Fibroblast of lung (primary cell): ENCODE results near the gene ITGA7. TPM values are rescaled to one million over a fixed set of nuclear protein-coding genes. Genes with fewer than 3 reads are reported as not detected.

Experiments
- DNase-seq, 2 donors: peaks; one replicate each; pipeline versions ENCODE4 v3.0.0 to v3.0.0-alpha.2; 2010; ENCODE audit warnings: low read depth in 2 of 2
- H2AFZ ChIP-seq: 2 replicates; pipeline ENCODE4 v1.5.1; 2012; ENCODE audit warnings: low read length, control low read depth, inconsistent platforms
- H3K27ac ChIP-seq: 2 replicates; pipeline ENCODE4 v1.5.1; 2011; ENCODE audit warnings: low read length, control low read depth; ENCODE audit not compliant: insufficient read depth
- H3K27me3 ChIP-seq: 2 replicates; pipeline ENCODE4 v1.5.1; 2011; ENCODE audit warnings: mild to moderate bottlenecking, low read length; ENCODE audit not compliant: control insufficient read depth, insufficient read depth
- H3K36me3 ChIP-seq: 2 replicates; pipeline ENCODE4 v1.5.1; 2011; ENCODE audit warnings: low read length; ENCODE audit not compliant: control insufficient read depth, insufficient read depth
- H3K4me1 ChIP-seq: 2 replicates; pipeline ENCODE4 v1.5.1; 2011; ENCODE audit warnings: low read length; ENCODE audit not compliant: control insufficient read depth, insufficient read depth; ENCODE audit errors: extremely low read depth
- H3K4me2 ChIP-seq: 2 replicates; pipeline ENCODE4 v1.5.1; 2011; ENCODE audit warnings: low read length, control low read depth; ENCODE audit not compliant: insufficient read depth; ENCODE audit errors: extremely low read depth
- H3K4me3 ChIP-seq, 4 experiments: fragments of 200-600 bp in 1 of 4; sonication (generic) in 1 of 4; replicated peaks in 1 of 4; 2 replicates each; pipeline ENCODE4 v1.5.1; 2011 to 2016; ENCODE audit warnings: low read length in 4 of 4, low read depth in 3 of 4, mild to moderate bottlenecking in 3 of 4, control low read depth in 2 of 4, inconsistent platforms in 1 of 4, mixed read lengths in 1 of 4; ENCODE audit not compliant: insufficient read depth in 1 of 4; ENCODE audit errors: control extremely low read depth in 1 of 4
- H3K79me2 ChIP-seq: 2 replicates; pipeline ENCODE4 v1.5.1; 2012; ENCODE audit warnings: mild to moderate bottlenecking, low read length, inconsistent platforms; ENCODE audit not compliant: control insufficient read depth, insufficient read depth
- H3K9ac ChIP-seq: 2 replicates; pipeline ENCODE4 v1.5.1; 2011; ENCODE audit warnings: mild to moderate bottlenecking, low read length, control low read depth; ENCODE audit not compliant: insufficient read depth
- H3K9me3 ChIP-seq: 2 replicates; pipeline ENCODE4 v1.5.1; 2012; ENCODE audit warnings: low read depth, low read length; ENCODE audit not compliant: control insufficient read depth, insufficient read depth
- H4K20me1 ChIP-seq: 2 replicates; pipeline ENCODE4 v1.5.1; 2011; ENCODE audit warnings: low read length; ENCODE audit not compliant: control insufficient read depth, insufficient read depth; ENCODE audit errors: extremely low read depth
- EZH2 ChIP-seq: IDR thresholded peaks from 2 replicates; pipeline ENCODE4 v1.5.1; 2012; ENCODE audit warnings: low read length, control low read depth, mild to moderate bottlenecking; ENCODE audit errors: missing control alignments
- polyA plus RNA-seq, 2 donors: library from polyadenylated mRNA; depleted of rRNA in 1 of 2; stranded (reverse) in 1 of 2; unstranded in 1 of 2; fragments of >200 nt; gene quantifications; 2 replicates each; pipeline ENCODE4 v1.2.1, GENCODE V29; 2011 to 2012; ENCODE audit warnings: missing spikeins in 1 of 2
- total RNA-seq: library from RNA; depleted of rRNA; stranded (reverse); fragments of >200 nt; gene quantifications from 2 replicates; pipeline ENCODE4 v1.2.1, GENCODE V29; 2014
- TF ChIP-seq, protein P1 (sequence below), 2 donors: IDR thresholded peaks in 1 of 2; conservative IDR thresholded peaks in 1 of 2; 1 replicate in 1 of 2; 2 replicates in 1 of 2; pipeline ENCODE4 v1.5.1; 2011 to 2012; ENCODE audit warnings: low read length in 2 of 2, control low read depth in 1 of 2, inconsistent platforms in 1 of 2, low read depth in 1 of 2, mild to moderate bottlenecking in 1 of 2

The ITGA7 gene
- total and polyA plus RNA-seq, 2 donors (not counting 1 experiment from before 2014, with no cell fraction given), result 42.7 to 130 TPM

- H2AFZ ChIP-seq, result no peak overlapping the region
- no peak overlapping the region for H3K4me2 ChIP-seq
- H3K79me2 ChIP-seq, result no peaks in the 10 kb centered on the region
- no peaks in the 10 kb centered on the region for H3K9me3 ChIP-seq
- H4K20me1 ChIP-seq, result no peaks in the 10 kb centered on the region
- no peaks in the 10 kb centered on the region for H3K27me3 ChIP-seq
- H3K36me3 ChIP-seq, result peaks cover 15% of the 10 kb centered on the region
- H3K4me1 ChIP-seq, result no peaks in the 10 kb centered on the region
- no peak for DNase-seq
- no peak overlapping the region for H3K27ac ChIP-seq
- no peak overlapping the region for H3K9ac ChIP-seq
- H3K4me3 ChIP-seq, result no peak overlapping the region
- no peak for TF ChIP-seq EZH2
These were observed 14.1 kb downstream of the ITGA7 start for GRCh38 chr12:55693323-55694187.

DNA sequence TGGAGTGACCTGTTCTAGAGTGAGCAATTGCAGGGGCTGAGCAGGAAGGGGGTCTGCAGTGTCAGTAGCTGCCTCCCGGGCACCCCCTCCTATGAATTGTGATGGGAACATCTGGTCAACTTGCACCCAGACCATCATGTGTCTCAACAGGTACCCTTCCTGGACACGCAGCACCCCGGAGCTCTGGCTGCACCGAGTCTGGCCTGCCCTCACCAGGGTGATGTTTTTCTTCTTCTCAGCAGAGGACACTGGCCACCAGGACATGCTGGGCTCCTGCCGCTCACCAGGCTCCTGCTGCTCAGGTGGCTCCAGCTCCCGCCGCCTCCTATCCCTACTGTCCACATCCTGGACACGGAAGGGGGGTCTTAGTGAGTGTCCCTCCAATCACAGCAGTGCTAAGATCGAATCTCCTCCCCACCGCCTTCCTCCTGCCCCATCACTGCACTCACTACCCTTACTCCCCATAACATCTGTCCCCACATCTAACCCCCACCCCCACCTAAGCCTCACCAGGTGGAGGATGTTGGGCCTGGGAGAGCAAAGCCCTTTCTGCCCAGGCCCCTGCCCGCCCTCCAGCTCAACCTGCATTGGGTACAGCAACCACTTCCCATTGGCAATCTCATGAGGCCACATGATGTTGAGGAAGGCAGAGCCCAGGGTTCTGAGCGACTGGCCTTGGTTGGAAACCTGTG, 14.9 kb downstream of the ITGA7 start:
- Histone ChIP-seq H3K36me3 (peaks cover 16% of the 10 kb centered on the region), H3K27ac (no peak overlapping the region), H3K4me3 (no peak overlapping the region), H3K27me3 (no peaks in the 10 kb centered on the region), H3K4me1 (no peaks in the 10 kb centered on the region), H3K79me2 (no peaks in the 10 kb centered on the region), H3K4me2 (no peak overlapping the region), H2AFZ (no peak overlapping the region), H4K20me1 (no peaks in the 10 kb centered on the region), H3K9me3 (no peaks in the 10 kb centered on the region), H3K9ac (no peak overlapping the region)
- no peak for TF ChIP-seq EZH2
- TF ChIP-seq, protein P1, sequence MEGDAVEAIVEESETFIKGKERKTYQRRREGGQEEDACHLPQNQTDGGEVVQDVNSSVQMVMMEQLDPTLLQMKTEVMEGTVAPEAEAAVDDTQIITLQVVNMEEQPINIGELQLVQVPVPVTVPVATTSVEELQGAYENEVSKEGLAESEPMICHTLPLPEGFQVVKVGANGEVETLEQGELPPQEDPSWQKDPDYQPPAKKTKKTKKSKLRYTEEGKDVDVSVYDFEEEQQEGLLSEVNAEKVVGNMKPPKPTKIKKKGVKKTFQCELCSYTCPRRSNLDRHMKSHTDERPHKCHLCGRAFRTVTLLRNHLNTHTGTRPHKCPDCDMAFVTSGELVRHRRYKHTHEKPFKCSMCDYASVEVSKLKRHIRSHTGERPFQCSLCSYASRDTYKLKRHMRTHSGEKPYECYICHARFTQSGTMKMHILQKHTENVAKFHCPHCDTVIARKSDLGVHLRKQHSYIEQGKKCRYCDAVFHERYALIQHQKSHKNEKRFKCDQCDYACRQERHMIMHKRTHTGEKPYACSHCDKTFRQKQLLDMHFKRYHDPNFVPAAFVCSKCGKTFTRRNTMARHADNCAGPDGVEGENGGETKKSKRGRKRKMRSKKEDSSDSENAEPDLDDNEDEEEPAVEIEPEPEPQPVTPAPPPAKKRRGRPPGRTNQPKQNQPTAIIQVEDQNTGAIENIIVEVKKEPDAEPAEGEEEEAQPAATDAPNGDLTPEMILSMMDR (conservative IDR thresholded peaks at IDR 0.05 in 1 of 2, IDR thresholded peaks at IDR 0.05 in 1 of 2; ENCODE audit: low read depth in 1 of 2, low read length in 2 of 2), result no peak
- DNase-seq, result no peak

- no peak for TF ChIP-seq EZH2
- TF ChIP-seq, protein P1 (conservative IDR thresholded peaks at IDR 0.05 in 1 of 2, IDR thresholded peaks at IDR 0.05 in 1 of 2; ENCODE audit: low read depth in 1 of 2, low read length in 2 of 2), result no peak
These were observed 18.7 kb downstream of the ITGA7 start for GRCh38 chr12:55688716-55689655.

More at GRCh38 chr12:55688716-55689655, 18.7 kb downstream of the ITGA7 start:
- no peak overlapping the region for H3K9ac ChIP-seq
- H3K4me3 ChIP-seq, result no peak overlapping the region
- H3K4me1 ChIP-seq, result no peaks in the 10 kb centered on the region
- H3K9me3 ChIP-seq, result no peaks in the 10 kb centered on the region
- no peak for DNase-seq
- peaks cover 7% of the 10 kb centered on the region for H3K36me3 ChIP-seq
- H3K79me2 ChIP-seq, result no peaks in the 10 kb centered on the region
- no peak overlapping the region for H3K27ac ChIP-seq
- no peaks in the 10 kb centered on the region for H3K27me3 ChIP-seq
- H2AFZ ChIP-seq, result no peak overlapping the region
- H3K4me2 ChIP-seq, result no peak overlapping the region
- H4K20me1 ChIP-seq, result no peaks in the 10 kb centered on the region
